ENCODE data around the gene OGFOD2.

- TF ChIP-seq CTCF (IDR thresholded peaks at IDR 0.05; ENCODE audit: low read depth, low read length, missing input control): no peak
- TF ChIP-seq ATF3 (IDR thresholded peaks at IDR 0.05): no peak
- TF ChIP-seq EGR1 (IDR thresholded peaks at IDR 0.05; ENCODE audit: low read depth in 2 of 2): no peak
- no peak for TF ChIP-seq TAF1 (conservative IDR thresholded peaks at IDR 0.05)
- TF ChIP-seq RAD21 (IDR thresholded peaks at IDR 0.05): no peak
- TF ChIP-seq FOXA2 (IDR thresholded peaks at IDR 0.05): no peak
- TF ChIP-seq ZBTB33 (IDR thresholded peaks at IDR 0.05): no peak
- TF ChIP-seq SP1 (IDR thresholded peaks at IDR 0.05): no peak
- TF ChIP-seq YY1 (IDR thresholded peaks at IDR 0.05): no peak
- no peak for TF ChIP-seq FOXA1 (IDR thresholded peaks at IDR 0.05)
- TF ChIP-seq REST (IDR thresholded peaks at IDR 0.05): no peak
- TF ChIP-seq RXRA (IDR thresholded peaks at IDR 0.05): no peak
Measured at GRCh38 chr12:122986258-122986871, 11.3 kb downstream of the OGFOD2 start.

Measured in liver (tissue), 3 donors.